GM21526 (cell line): ENCODE results near the gene PDIA5.

Experiments
- ATAC-seq: cut with Tn5 transposase; IDR thresholded peaks from one replicate; pipeline ENCODE4 v1.9.1; 2021; ENCODE audit warnings: moderate library complexity; ENCODE audit not compliant: unreplicated experiment, low FRiP score

The PDIA5 gene

GRCh38 chr3:123088387-123088786, 21.6 kb downstream of the PDIA5 start:
- no peak for ATAC-seq

- ATAC-seq: no peak
Observed at GRCh38 chr3:123089611-123090331, 22.9 kb downstream of the PDIA5 start.

GRCh38 chr3:123090728-123091531, 24.1 kb downstream of the PDIA5 start:
- ATAC-seq: no peak

GRCh38 chr3:123092243-123092642, 25.4 kb downstream of the PDIA5 start:
- ATAC-seq: no peak

GRCh38 chr3:123093696-123094095, 26.9 kb downstream of the PDIA5 start:
- no peak for ATAC-seq

GRCh38 chr3:123094516-123095313, 27.9 kb downstream of the PDIA5 start:
- ATAC-seq: no peak

GRCh38 chr3:123096126-123096525, 29.3 kb downstream of the PDIA5 start:
- no peak for ATAC-seq

- no peak for ATAC-seq
Observed at GRCh38 chr3:123096731-123097130, 29.9 kb downstream of the PDIA5 start.

GRCh38 chr3:123098426-123099330, 31.9 kb downstream of the PDIA5 start:
- no peak for ATAC-seq

- ATAC-seq: no peak
Observed at GRCh38 chr3:123099331-123100192, 32.7 kb downstream of the PDIA5 start.

GRCh38 chr3:123100193-123100776, 33.5 kb downstream of the PDIA5 start:
- no peak for ATAC-seq

- no peak for ATAC-seq
Observed at GRCh38 chr3:123102249-123102648, 35.4 kb downstream of the PDIA5 start.

GRCh38 chr3:123102826-123103225, 36.0 kb downstream of the PDIA5 start:
- no peak for ATAC-seq

- ATAC-seq: no peak
Observed at GRCh38 chr3:123104550-123104949, 37.7 kb downstream of the PDIA5 start.

- ATAC-seq: peak; percentile 47
Observed at GRCh38 chr3:123105201-123106189, 38.7 kb downstream of the PDIA5 start.

- no peak for ATAC-seq
Observed at GRCh38 chr3:123110282-123110975, 43.6 kb downstream of the PDIA5 start.

- no peak for ATAC-seq
Observed at GRCh38 chr3:123110976-123111615, 44.3 kb downstream of the PDIA5 start.
